ENCODE data around the gene PTRHD1.

PTRHD1 gene

GRCh38 chr2:24768601-24769000 lies 24.6 kb downstream of the PTRHD1 start:
- TF ChIP-seq CTCF (IDR thresholded peaks at IDR 0.05; ENCODE audit: low read depth, low read length) (no peak), EZH2phosphoT487 (IDR thresholded peaks at IDR 0.05; ENCODE audit: low read depth) (no peak)
- no peak overlapping the region for H2AFZ ChIP-seq (ENCODE audit: low read depth, low read length)
- H3K9me3 ChIP-seq (ENCODE audit: insufficient read depth, low read length), result no peaks in the 10 kb centered on the region
- H3K4me3 ChIP-seq (ENCODE audit: low read length), result no peak overlapping the region
- H3K79me2 ChIP-seq (ENCODE audit: low read length), result no peaks in the 10 kb centered on the region
- H3K27ac ChIP-seq (ENCODE audit: low read length), result no peak overlapping the region
- peaks cover 21% of the 10 kb centered on the region for H3K4me1 ChIP-seq (ENCODE audit: low read length)
- H4K20me1 ChIP-seq (ENCODE audit: insufficient read depth, low read length), result no peaks in the 10 kb centered on the region
- no peak overlapping the region for H3K4me2 ChIP-seq (ENCODE audit: low read length)
- no peaks in the 10 kb centered on the region for H3K27me3 ChIP-seq (ENCODE audit: low read depth, low read length)
- H3K36me3 ChIP-seq (replicated peaks; ENCODE audit: low read depth, low read length), result peaks cover 10% of the 10 kb centered on the region
- no peak overlapping the region for H3K9ac ChIP-seq (ENCODE audit: low read length)

GRCh38 chr2:24768013-24768412 lies 25.2 kb downstream of the PTRHD1 start:
- Histone ChIP-seq H2AFZ (ENCODE audit: low read depth, low read length) (no peak overlapping the region), H3K4me2 (ENCODE audit: low read length) (no peak overlapping the region), H3K79me2 (ENCODE audit: low read length) (no peaks in the 10 kb centered on the region), H3K27me3 (ENCODE audit: low read depth, low read length) (no peaks in the 10 kb centered on the region), H3K4me1 (ENCODE audit: low read length) (peaks cover 21% of the 10 kb centered on the region), H3K9me3 (ENCODE audit: insufficient read depth, low read length) (no peaks in the 10 kb centered on the region), H3K9ac (ENCODE audit: low read length) (no peak overlapping the region), H3K36me3 (replicated peaks; ENCODE audit: low read depth, low read length) (peaks cover 10% of the 10 kb centered on the region), H3K27ac (ENCODE audit: low read length) (no peak overlapping the region), H3K4me3 (ENCODE audit: low read length) (no peak overlapping the region), H4K20me1 (ENCODE audit: insufficient read depth, low read length) (no peaks in the 10 kb centered on the region)
- TF ChIP-seq EZH2phosphoT487 (IDR thresholded peaks at IDR 0.05; ENCODE audit: low read depth) (no peak), CTCF (IDR thresholded peaks at IDR 0.05; ENCODE audit: low read depth, low read length) (no peak)

- Histone ChIP-seq H3K79me2 (ENCODE audit: low read length) (no peaks in the 10 kb centered on the region), H4K20me1 (ENCODE audit: insufficient read depth, low read length) (no peaks in the 10 kb centered on the region), H3K9me3 (ENCODE audit: insufficient read depth, low read length) (no peaks in the 10 kb centered on the region), H3K4me3 (ENCODE audit: low read length) (no peak overlapping the region), H3K4me1 (ENCODE audit: low read length) (peaks cover 25% of the 10 kb centered on the region), H3K36me3 (replicated peaks; ENCODE audit: low read depth, low read length) (peaks cover 17% of the 10 kb centered on the region), H3K9ac (ENCODE audit: low read length) (no peak overlapping the region), H3K27ac (ENCODE audit: low read length) (no peak overlapping the region), H3K4me2 (ENCODE audit: low read length) (peak overlapping the region; percentile 35), H3K27me3 (ENCODE audit: low read depth, low read length) (no peaks in the 10 kb centered on the region), H2AFZ (ENCODE audit: low read depth, low read length) (no peak overlapping the region)
- no peak for TF ChIP-seq EZH2phosphoT487 (IDR thresholded peaks at IDR 0.05; ENCODE audit: low read depth)
- no peak for TF ChIP-seq CTCF (IDR thresholded peaks at IDR 0.05; ENCODE audit: low read depth, low read length)
These were observed 26.6 kb downstream of the PTRHD1 start for GRCh38 chr2:24766609-24767008.

GRCh38 chr2:24763843-24764242 lies 29.3 kb downstream of the PTRHD1 start:
- Histone ChIP-seq H3K27me3 (ENCODE audit: low read depth, low read length) (no peaks in the 10 kb centered on the region), H3K4me1 (ENCODE audit: low read length) (peaks cover 30% of the 10 kb centered on the region), H3K4me2 (ENCODE audit: low read length) (no peak overlapping the region), H3K4me3 (ENCODE audit: low read length) (no peak overlapping the region), H2AFZ (ENCODE audit: low read depth, low read length) (no peak overlapping the region), H3K27ac (ENCODE audit: low read length) (no peak overlapping the region), H3K79me2 (ENCODE audit: low read length) (no peaks in the 10 kb centered on the region), H3K9ac (ENCODE audit: low read length) (no peak overlapping the region), H3K36me3 (replicated peaks; ENCODE audit: low read depth, low read length) (peaks cover 15% of the 10 kb centered on the region), H3K9me3 (ENCODE audit: insufficient read depth, low read length) (no peaks in the 10 kb centered on the region), H4K20me1 (ENCODE audit: insufficient read depth, low read length) (no peaks in the 10 kb centered on the region)
- TF ChIP-seq CTCF (IDR thresholded peaks at IDR 0.05; ENCODE audit: low read depth, low read length) (no peak), EZH2phosphoT487 (IDR thresholded peaks at IDR 0.05; ENCODE audit: low read depth) (no peak)

All from OCI-LY3 (cell line).